Measurements from ENCODE around the gene IER5L. TPM values are rescaled to one million over a fixed set of nuclear protein-coding genes. Genes with fewer than 3 reads are reported as not detected.

Gene IER5L
- total and polyA plus RNA-seq, 2 experiments from 2014 or later = 4.3 to 81.7 TPM

DNA sequence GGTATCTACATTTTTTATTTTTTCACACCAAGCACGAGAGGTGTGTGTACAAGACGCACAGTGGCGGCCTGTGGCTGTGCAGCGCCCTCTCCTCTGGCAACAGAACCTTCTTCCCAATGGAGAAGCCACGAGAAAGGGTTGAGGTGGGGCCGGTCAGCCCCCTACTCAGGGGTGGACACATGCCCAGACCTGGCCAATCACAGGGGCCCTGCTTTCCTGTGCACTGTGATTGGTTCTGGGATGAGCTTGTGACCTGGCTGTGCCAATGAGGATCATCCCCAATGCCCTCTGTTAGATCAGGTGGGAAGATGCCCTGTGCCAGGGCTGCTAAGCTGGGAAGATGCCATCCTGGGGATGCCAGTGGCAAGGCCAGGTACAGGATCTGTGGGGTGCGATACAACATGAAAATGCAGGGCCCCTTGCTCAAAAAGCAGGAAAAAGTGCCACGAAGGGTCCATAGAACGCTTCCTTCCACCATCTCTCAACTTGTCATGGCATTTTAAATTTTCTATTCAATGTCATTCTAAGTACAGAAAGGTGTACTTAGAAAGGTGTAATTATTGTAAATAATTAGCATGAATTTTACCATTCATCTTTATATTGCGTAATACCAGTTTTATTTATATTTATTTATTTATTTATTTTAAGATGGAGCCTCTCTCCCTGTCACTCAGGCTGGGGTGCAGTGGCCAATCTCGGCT lies 15.4 kb downstream of the IER5L start:
- H3K27me3 ChIP-seq (replicated peaks; ENCODE audit: insufficient read depth) = no peaks in the 10 kb centered on the region
- H2AFZ ChIP-seq = no peak overlapping the region
- 0 out of 2 replicates have a peak, but pooled peaks cover 5% of the 10 kb centered on the region for H3F3A ChIP-seq (ENCODE audit: insufficient read depth)
- no peak for DNase-seq
- H3K9ac ChIP-seq = no peak overlapping the region
- H3K9me3 ChIP-seq (ENCODE audit: low read depth) = no peaks in the 10 kb centered on the region
- H3K4me2 ChIP-seq (ENCODE audit: unreplicated experiment) = no peak overlapping the region
- peak overlapping the region; percentile 45; the same call in 1 of the 2 replicates for H3K27ac ChIP-seq
- 87 to 90% methylated on average over 11 of the region's 11 CpGs for WGBS, 2 experiments (ENCODE audit: low coverage in 1 of 2, low lambda C conversion rate in 2 of 2, missing lambda C conversion rate in 2 of 2)
- no peaks in the 10 kb centered on the region for H4K20me1 ChIP-seq (ENCODE audit: insufficient read depth)
- no peaks in the 10 kb centered on the region for H3K36me3 ChIP-seq (ENCODE audit: low read depth)
- no peak overlapping the region for H3K4me3 ChIP-seq
- no peaks in the 10 kb centered on the region for H3K9me2 ChIP-seq (ENCODE audit: insufficient read depth)
- peaks cover 22% of the 10 kb centered on the region for H3K4me1 ChIP-seq (ENCODE audit: insufficient read depth)
- TF ChIP-seq EZH2 (IDR thresholded peaks at IDR 0.05; ENCODE audit: insufficient read depth, poor library complexity, severe bottlenecking) (no peak), EZH2phosphoT487 (IDR thresholded peaks at IDR 0.05; ENCODE audit: insufficient read depth, low read depth) (no peak)
- H3K79me2 ChIP-seq (ENCODE audit: insufficient read depth) = no peaks in the 10 kb centered on the region
- in situ Hi-C loops (cut with MboI) = no loop called here

- in situ Hi-C loops (cut with MboI) = no loop called here
- H3K9me2 ChIP-seq (ENCODE audit: insufficient read depth) = no peaks in the 10 kb centered on the region
- 26 to 29% methylated on average over 8 to 9 of the region's 9 CpGs for WGBS, 2 experiments (ENCODE audit: low coverage in 1 of 2, low lambda C conversion rate in 2 of 2, missing lambda C conversion rate in 2 of 2)
- no peak for DNase-seq
- H3K4me3 ChIP-seq = no peak overlapping the region
- no peaks in the 10 kb centered on the region for H3K36me3 ChIP-seq (ENCODE audit: low read depth)
- no peak for TF ChIP-seq EZH2 (IDR thresholded peaks at IDR 0.05; ENCODE audit: insufficient read depth, poor library complexity, severe bottlenecking)
- no peak for TF ChIP-seq EZH2phosphoT487 (IDR thresholded peaks at IDR 0.05; ENCODE audit: insufficient read depth, low read depth)
- H2AFZ ChIP-seq = no peak overlapping the region
- no peak overlapping the region for H3K9ac ChIP-seq
- H3F3A ChIP-seq (ENCODE audit: insufficient read depth) = 0 out of 2 replicates have a peak, but pooled peaks cover 5% of the 10 kb centered on the region
- no peak overlapping the region for H3K27ac ChIP-seq
- no peak overlapping the region for H3K4me2 ChIP-seq (ENCODE audit: unreplicated experiment)
- no peaks in the 10 kb centered on the region for H3K79me2 ChIP-seq (ENCODE audit: insufficient read depth)
- H3K4me1 ChIP-seq (ENCODE audit: insufficient read depth) = peaks cover 12% of the 10 kb centered on the region
- no peaks in the 10 kb centered on the region for H4K20me1 ChIP-seq (ENCODE audit: insufficient read depth)
- no peaks in the 10 kb centered on the region for H3K9me3 ChIP-seq (ENCODE audit: low read depth)
- no peaks in the 10 kb centered on the region for H3K27me3 ChIP-seq (replicated peaks; ENCODE audit: insufficient read depth)
Measured at GRCh38 chr9:129161534-129161837, 16.6 kb downstream of the IER5L start.

DNA sequence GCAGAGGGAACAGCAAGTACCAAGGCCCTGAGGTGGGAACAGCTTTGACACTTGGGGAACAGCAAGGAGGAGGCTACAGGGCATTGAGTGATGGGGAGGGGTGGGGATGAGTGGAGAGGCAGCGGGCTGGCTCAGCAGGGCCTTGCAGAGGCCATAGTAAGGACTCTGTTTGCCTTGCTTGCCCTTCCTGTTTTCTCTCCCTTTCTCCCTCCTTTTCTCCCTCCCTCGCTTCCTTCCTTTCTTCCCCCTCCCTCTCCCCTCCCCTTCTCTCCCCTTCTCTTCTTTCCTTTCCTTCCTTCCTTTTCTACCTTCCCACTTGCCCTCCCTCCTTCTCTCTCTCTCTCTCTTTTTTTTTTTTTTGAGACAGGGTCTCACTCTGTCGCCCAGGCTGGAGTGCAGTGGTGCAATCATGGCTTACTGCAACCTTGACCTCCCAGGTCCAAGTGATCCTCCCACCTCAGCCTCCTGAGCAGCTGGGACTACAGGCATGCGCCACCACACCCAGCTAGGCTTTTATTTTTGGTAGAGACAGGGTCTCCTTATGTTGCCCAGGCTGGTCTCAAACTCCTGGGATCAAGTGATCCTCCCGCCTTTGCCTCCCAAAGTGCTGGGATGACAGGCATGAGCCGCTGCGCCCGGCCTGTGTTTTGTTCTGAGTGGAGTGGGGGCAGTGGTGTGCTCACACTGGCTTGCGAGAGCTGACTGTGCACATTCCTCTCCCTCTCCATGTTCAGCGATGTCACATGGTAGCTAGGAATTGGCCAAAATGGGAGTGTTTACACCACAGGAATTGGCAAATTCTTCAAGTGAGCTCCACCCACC lies 17.1 kb downstream of the IER5L start:
- in situ Hi-C loops (cut with MboI) = no loop called here
- Histone ChIP-seq H3K36me3 (ENCODE audit: low read depth) (no peaks in the 10 kb centered on the region), H3K9me2 (ENCODE audit: insufficient read depth) (no peaks in the 10 kb centered on the region), H3K27ac (no peak overlapping the region), H3K4me1 (ENCODE audit: insufficient read depth) (peaks cover 11% of the 10 kb centered on the region), H3K4me3 (no peak overlapping the region), H3K4me2 (ENCODE audit: unreplicated experiment) (no peak overlapping the region), H3K27me3 (replicated peaks; ENCODE audit: insufficient read depth) (no peaks in the 10 kb centered on the region), H3F3A (ENCODE audit: insufficient read depth) (0 out of 2 replicates have a peak, but pooled peaks cover 5% of the 10 kb centered on the region), H3K9me3 (ENCODE audit: low read depth) (no peaks in the 10 kb centered on the region), H4K20me1 (ENCODE audit: insufficient read depth) (no peaks in the 10 kb centered on the region), H3K79me2 (ENCODE audit: insufficient read depth) (no peaks in the 10 kb centered on the region), H2AFZ (no peak overlapping the region), H3K9ac (no peak overlapping the region)
- WGBS, 2 experiments (ENCODE audit: low coverage in 1 of 2, low lambda C conversion rate in 2 of 2, missing lambda C conversion rate in 2 of 2) = 39 to 48% methylated on average over 8 to 10 of the region's 10 CpGs
- no peak for TF ChIP-seq EZH2phosphoT487 (IDR thresholded peaks at IDR 0.05; ENCODE audit: insufficient read depth, low read depth)
- no peak for TF ChIP-seq EZH2 (IDR thresholded peaks at IDR 0.05; ENCODE audit: insufficient read depth, poor library complexity, severe bottlenecking)
- peak; percentile 79 for DNase-seq

DNA sequence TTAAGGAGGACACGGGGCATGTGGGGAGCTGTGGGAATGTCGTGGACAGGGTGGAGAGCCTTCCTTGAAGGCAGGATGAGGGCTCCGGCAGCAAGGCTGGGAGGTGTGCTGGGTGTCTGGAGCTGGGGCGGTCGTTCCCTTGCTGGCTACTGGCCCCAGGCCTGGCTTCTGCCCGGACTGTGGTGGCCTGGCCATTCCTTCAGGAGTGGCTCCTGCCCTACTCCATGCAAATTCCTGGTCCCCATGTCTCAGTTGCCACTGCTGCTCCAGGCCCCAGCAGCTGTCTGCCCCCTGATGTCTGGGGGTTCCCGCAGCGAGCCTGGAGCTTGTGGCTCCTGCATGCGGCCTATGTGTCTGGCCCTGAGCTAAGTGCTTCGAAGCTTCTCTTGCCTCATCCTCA lies 21.9 kb downstream of the IER5L start:
- H3K36me3 ChIP-seq (ENCODE audit: low read depth) = no peaks in the 10 kb centered on the region
- no peaks in the 10 kb centered on the region for H3K4me1 ChIP-seq (ENCODE audit: insufficient read depth)
- no peak overlapping the region for H3K4me2 ChIP-seq (ENCODE audit: unreplicated experiment)
- H3K9ac ChIP-seq = no peak overlapping the region
- H3K9me2 ChIP-seq (ENCODE audit: insufficient read depth) = no peaks in the 10 kb centered on the region
- H4K20me1 ChIP-seq (ENCODE audit: insufficient read depth) = no peaks in the 10 kb centered on the region
- H3K79me2 ChIP-seq (ENCODE audit: insufficient read depth) = no peaks in the 10 kb centered on the region
- TF ChIP-seq EZH2phosphoT487 (IDR thresholded peaks at IDR 0.05; ENCODE audit: insufficient read depth, low read depth) (no peak), EZH2 (IDR thresholded peaks at IDR 0.05; ENCODE audit: insufficient read depth, poor library complexity, severe bottlenecking) (no peak)
- no peak for DNase-seq
- H3K27ac ChIP-seq = no peak overlapping the region
- in situ Hi-C loops (cut with MboI) = no loop called here
- no peaks in the 10 kb centered on the region for H3F3A ChIP-seq (ENCODE audit: insufficient read depth)
- WGBS, 2 experiments (ENCODE audit: low coverage in 1 of 2, low lambda C conversion rate in 2 of 2, missing lambda C conversion rate in 2 of 2) = 86 to 91% methylated on average over 9 to 10 of the region's 10 CpGs
- H2AFZ ChIP-seq = no peak overlapping the region
- H3K4me3 ChIP-seq = no peak overlapping the region
- no peaks in the 10 kb centered on the region for H3K9me3 ChIP-seq (ENCODE audit: low read depth)
- no peaks in the 10 kb centered on the region for H3K27me3 ChIP-seq (replicated peaks; ENCODE audit: insufficient read depth)

Data from GM23248 (cell line).